OCI-LY3 (cell line): ENCODE data around the gene RNF157.

Experiments used
- H2AFZ ChIP-seq: fragments of 200-600, 300-600 bp; shearing (Covaris generic); 2 replicates; pipeline ENCODE4 v1.6.0; 2014; ENCODE audit warnings: antibody characterized with exemption, low read depth, low read length
- H3K27ac ChIP-seq: fragments of 200-600, 300-600 bp; sonication (generic); 2 replicates; pipeline ENCODE4 v1.5.1; 2014; ENCODE audit warnings: mild to moderate bottlenecking, low read length, moderate library complexity, mixed read lengths
- H3K27me3 ChIP-seq: fragments of 200-600, 300-600 bp; sonication (generic); 2 replicates; pipeline ENCODE4 v1.6.1; 2014; ENCODE audit warnings: low read depth, low read length, mixed read lengths
- H3K36me3 ChIP-seq: fragments of 200-600, 300-600 bp; sonication (generic); replicated peaks from 2 replicates; pipeline ENCODE3; 2014; ENCODE audit warnings: low read depth, low read length, mixed read lengths
- H3K4me1 ChIP-seq: fragments of 300-600, 200-600 bp; sonication (generic); 2 replicates; pipeline ENCODE4 v1.6.1; 2014; ENCODE audit warnings: low read length, mixed read lengths
- H3K4me2 ChIP-seq: fragments of 200-600, 300-600 bp; sonication (generic); 2 replicates; pipeline ENCODE4 v1.6.1; 2014; ENCODE audit warnings: low read length, mixed read lengths
- H3K4me3 ChIP-seq: fragments of 300-600, 200-600 bp; sonication (generic); 2 replicates; pipeline ENCODE4 v1.5.1; 2014; ENCODE audit warnings: antibody characterized with exemption, mild to moderate bottlenecking, low read length, moderate library complexity
- H3K79me2 ChIP-seq: fragments of 300-600, 200-600 bp; shearing (Covaris generic); 2 replicates; pipeline ENCODE4 v1.6.1; 2014; ENCODE audit warnings: mild to moderate bottlenecking, low read length, mixed read lengths
- H3K9ac ChIP-seq: fragments of 300-600, 200-600 bp; shearing (Covaris generic); 2 replicates; pipeline ENCODE4 v1.6.0; 2014; ENCODE audit warnings: mild to moderate bottlenecking, low read length, moderate library complexity
- H3K9me3 ChIP-seq: fragments of 200-600, 300-600 bp; shearing (Covaris generic); 2 replicates; pipeline ENCODE4 v1.6.1; 2014; ENCODE audit warnings: low read length, mixed read lengths; ENCODE audit not compliant: insufficient read depth
- H4K20me1 ChIP-seq: fragments of 200-600, 300-600 bp; sonication (generic); 2 replicates; pipeline ENCODE4 v1.6.1; 2016; ENCODE audit warnings: low read length, mixed read lengths; ENCODE audit not compliant: insufficient read depth
- CTCF ChIP-seq: fragments of 200-600, 300-600 bp; sonication (generic); IDR thresholded peaks from 2 replicates; pipeline ENCODE4 v1.5.1; 2014; ENCODE audit warnings: antibody characterized with exemption, low read length, low read depth
- EZH2phosphoT487 ChIP-seq: fragments of 200-600 bp; shearing (Covaris generic); IDR thresholded peaks from 2 replicates; pipeline ENCODE4 v1.6.1; 2018; ENCODE audit warnings: antibody characterized with exemption, mixed run types, low read depth

The RNF157 gene

GRCh38 chr17:76278952-76279741, 38.9 kb upstream of the RNF157 start:
- Histone ChIP-seq H3K4me2 (no peak overlapping the region), H3K4me1 (peaks cover 24% of the 10 kb centered on the region), H3K27ac (no peak overlapping the region), H3K79me2 (no peaks in the 10 kb centered on the region), H4K20me1 (no peaks in the 10 kb centered on the region), H3K27me3 (no peaks in the 10 kb centered on the region), H3K9ac (no peak overlapping the region), H3K36me3 (no peaks in the 10 kb centered on the region), H2AFZ (peak overlapping the region; percentile 74; the same call in 1 of the 2 replicates), H3K9me3 (no peaks in the 10 kb centered on the region), H3K4me3 (no peak overlapping the region)
- TF ChIP-seq EZH2phosphoT487 (no peak), CTCF (peak; percentile 95)

GRCh38 chr17:76278268-76278908, 38.1 kb upstream of the RNF157 start:
- peaks cover 32% of the 10 kb centered on the region for H3K4me1 ChIP-seq
- H2AFZ ChIP-seq: no peak overlapping the region
- H4K20me1 ChIP-seq: no peaks in the 10 kb centered on the region
- no peak overlapping the region for H3K4me2 ChIP-seq
- no peaks in the 10 kb centered on the region for H3K79me2 ChIP-seq
- H3K9ac ChIP-seq: no peak overlapping the region
- no peak overlapping the region for H3K4me3 ChIP-seq
- H3K9me3 ChIP-seq: no peaks in the 10 kb centered on the region
- H3K27me3 ChIP-seq: no peaks in the 10 kb centered on the region
- no peaks in the 10 kb centered on the region for H3K36me3 ChIP-seq
- TF ChIP-seq CTCF (no peak), EZH2phosphoT487 (no peak)
- H3K27ac ChIP-seq: no peak overlapping the region

GRCh38 chr17:76277300-76278267, 37.3 kb upstream of the RNF157 start:
- no peak overlapping the region for H3K4me3 ChIP-seq
- H3K27me3 ChIP-seq: no peaks in the 10 kb centered on the region
- H3K4me1 ChIP-seq: peaks cover 40% of the 10 kb centered on the region
- H2AFZ ChIP-seq: no peak overlapping the region
- no peak overlapping the region for H3K27ac ChIP-seq
- H3K9ac ChIP-seq: no peak overlapping the region
- H3K36me3 ChIP-seq: no peaks in the 10 kb centered on the region
- H3K9me3 ChIP-seq: no peaks in the 10 kb centered on the region
- no peak overlapping the region for H3K4me2 ChIP-seq
- no peaks in the 10 kb centered on the region for H4K20me1 ChIP-seq
- H3K79me2 ChIP-seq: no peaks in the 10 kb centered on the region; the same call in 1 of the 2 replicates
- TF ChIP-seq EZH2phosphoT487: no peak
- no peak for TF ChIP-seq CTCF
